Fibroblast of peridontal ligament (primary cell): ENCODE measurements around the gene LEKR1.
"Not testable (repeated sequence)": the region's sequence is repeated elsewhere in the genome, so short reads cannot be mapped to it uniquely, and the experiment has no call there.

Experiments
- DNase-seq: peaks from one replicate; pipeline ENCODE4 v3.0.0-alpha.2; 2010; ENCODE audit errors: extremely low read depth

The LEKR1 gene

GRCh38 chr3:156806698-156807097 is 19.5 kb upstream of the LEKR1 start:
- DNase-seq: no peak

- DNase-seq: peak; percentile 65
These were observed 18.1 kb upstream of the LEKR1 start for GRCh38 chr3:156808025-156808424.

- DNase-seq: peak; percentile 88
These were observed 14.9 kb upstream of the LEKR1 start for GRCh38 chr3:156811089-156811862.

GRCh38 chr3:156812521-156813335 is 13.4 kb upstream of the LEKR1 start:
- DNase-seq: peak; percentile 46

- DNase-seq: no peak
These were observed 11.9 kb upstream of the LEKR1 start for GRCh38 chr3:156814295-156814694.

GRCh38 chr3:156816091-156816793 is 9.9 kb upstream of the LEKR1 start:
- peak; percentile 43 for DNase-seq

- peak; percentile 64 for DNase-seq
These were observed 9.1 kb upstream of the LEKR1 start for GRCh38 chr3:156816794-156817645.

GRCh38 chr3:156817646-156818272 is 8.4 kb upstream of the LEKR1 start:
- no peak for DNase-seq

GRCh38 chr3:156818273-156818651 is 7.9 kb upstream of the LEKR1 start:
- DNase-seq: peak; percentile 23

- DNase-seq: peak; percentile 43
These were observed 7.3 kb upstream of the LEKR1 start for GRCh38 chr3:156818890-156819289.

GRCh38 chr3:156819842-156820691 is 6.1 kb upstream of the LEKR1 start:
- DNase-seq: no peak

GRCh38 chr3:156820692-156821080 is 5.5 kb upstream of the LEKR1 start:
- DNase-seq: no peak

GRCh38 chr3:156822626-156823260 is 3.4 kb upstream of the LEKR1 start:
- not testable (repeated sequence) for DNase-seq

GRCh38 chr3:156825795-156826143 is 384 bp upstream of the LEKR1 start:
- DNase-seq: no peak

- no peak for DNase-seq
These were observed 1.0 kb downstream of the LEKR1 start for GRCh38 chr3:156826896-156827882.

GRCh38 chr3:156831006-156831405 is 4.9 kb downstream of the LEKR1 start:
- no peak for DNase-seq

- DNase-seq: no peak
These were observed 8.3 kb downstream of the LEKR1 start for GRCh38 chr3:156834435-156834834.

GRCh38 chr3:156834962-156835535 is 8.9 kb downstream of the LEKR1 start:
- DNase-seq: no peak
